ENCODE measurements around the gene BACH1.
A peak's percentile ranks its signal among the peaks of the same experiment; 100 is the strongest.

BACH1 gene

DNA sequence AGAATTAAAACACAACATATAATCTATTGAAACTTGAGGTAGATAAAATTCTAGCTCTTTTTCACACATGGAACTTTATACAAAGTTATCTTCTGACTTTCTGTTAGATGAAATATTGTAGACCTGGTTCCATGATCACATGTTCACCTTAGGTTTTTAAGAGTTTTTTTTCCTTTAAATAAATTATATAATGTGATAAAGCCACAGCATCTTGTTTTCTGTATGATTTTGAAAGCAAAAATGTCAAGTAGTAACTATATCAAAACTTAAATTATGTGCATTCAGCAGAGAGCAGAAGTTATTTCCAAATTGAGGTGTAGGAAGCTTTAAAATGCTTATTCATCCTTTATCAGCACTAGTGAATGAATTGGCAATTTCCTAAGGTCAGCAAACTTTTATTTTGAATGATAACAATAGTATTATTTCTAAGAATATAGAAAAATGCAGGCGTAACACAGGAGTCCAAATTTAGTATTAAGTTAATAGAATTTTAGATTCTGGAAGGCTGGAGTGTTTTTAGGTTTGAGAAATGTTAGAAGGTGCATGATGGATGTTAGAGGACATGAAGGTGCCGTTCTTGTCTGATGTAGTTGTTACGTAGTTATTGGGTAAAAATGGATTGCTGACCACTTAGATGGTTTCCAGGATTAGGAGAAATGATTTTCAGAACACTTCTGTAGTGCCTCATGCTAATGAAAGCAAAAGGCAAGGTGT, 17.5 kb downstream of the BACH1 start:
- DNase-seq: no peak

DNA sequence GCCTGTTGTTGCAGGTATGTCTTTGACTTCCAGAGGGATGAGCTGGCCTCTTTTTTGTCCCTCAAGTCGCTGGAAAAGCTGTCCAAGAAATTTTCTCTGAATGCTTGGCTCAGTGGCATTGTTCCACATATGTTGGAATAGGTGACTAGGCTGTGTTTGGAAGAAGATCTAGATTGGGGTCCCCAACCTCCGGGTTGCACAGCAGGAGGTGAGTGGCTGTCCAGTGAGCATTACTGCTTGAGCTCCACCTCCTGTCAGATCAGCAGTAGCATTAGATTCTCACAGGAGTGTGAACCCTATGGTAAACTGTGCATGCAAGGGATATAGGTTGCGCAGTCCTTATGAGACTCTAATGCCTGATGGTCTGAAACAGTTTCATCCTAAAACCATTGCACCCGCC, 18.1 kb downstream of the BACH1 start:
- no peak for DNase-seq

DNA sequence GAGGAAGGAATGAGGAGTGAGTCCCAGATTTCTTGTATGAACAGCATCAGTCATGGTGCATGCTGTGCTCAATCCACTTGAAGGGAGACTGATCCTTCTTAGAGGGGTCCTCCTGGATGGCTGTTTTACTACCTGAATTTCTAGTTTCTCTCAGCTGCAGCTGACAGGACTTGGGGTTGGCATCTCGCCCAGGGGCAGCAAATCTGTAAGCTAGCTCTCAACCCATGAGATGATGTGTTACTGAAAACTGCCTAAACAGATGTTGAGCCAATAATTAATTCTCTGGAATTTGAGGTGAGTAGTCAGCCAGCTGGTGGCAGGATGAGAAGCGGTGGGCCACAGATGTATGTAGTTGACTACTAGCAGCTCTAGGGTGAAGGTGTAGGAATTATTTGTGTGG, 19.6 kb downstream of the BACH1 start:
- DNase-seq: peak; percentile 68

DNA sequence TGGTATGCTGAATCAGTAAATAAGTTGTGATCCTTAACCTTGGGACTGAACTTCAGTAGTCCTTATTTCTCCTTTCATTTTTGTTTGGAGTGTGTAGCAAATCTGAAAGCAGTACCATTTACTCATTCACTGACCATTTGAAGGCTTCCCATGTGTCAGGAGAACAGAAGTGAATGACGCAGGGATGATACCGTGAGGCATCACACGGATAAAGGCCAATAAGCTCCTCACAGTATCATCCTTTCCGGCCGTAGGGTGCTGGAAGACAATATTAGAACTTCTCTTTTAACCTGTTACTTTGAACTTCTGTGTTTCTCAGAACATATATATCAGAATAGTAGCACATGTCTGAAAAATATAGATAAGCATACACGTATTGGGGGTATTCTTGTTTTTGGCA, 21.3 kb downstream of the BACH1 start:
- no peak for DNase-seq

DNA sequence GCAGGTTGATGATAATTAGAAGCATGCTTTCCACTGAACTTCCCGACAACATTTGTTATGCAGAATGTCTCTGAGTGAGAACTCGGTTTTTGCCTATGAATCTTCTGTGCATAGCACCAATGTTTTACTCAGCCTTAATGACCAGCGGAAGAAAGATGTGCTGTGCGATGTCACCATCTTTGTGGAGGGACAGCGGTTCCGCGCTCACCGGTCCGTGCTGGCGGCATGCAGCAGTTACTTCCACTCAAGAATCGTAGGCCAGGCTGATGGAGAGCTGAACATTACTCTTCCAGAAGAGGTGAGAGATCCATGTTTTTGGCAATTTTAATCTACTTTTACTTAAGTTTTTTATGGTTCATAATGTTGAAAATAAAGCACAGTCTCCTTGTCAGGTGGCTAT, 22.5 kb downstream of the BACH1 start:
- DNase-seq: no peak

DNA sequence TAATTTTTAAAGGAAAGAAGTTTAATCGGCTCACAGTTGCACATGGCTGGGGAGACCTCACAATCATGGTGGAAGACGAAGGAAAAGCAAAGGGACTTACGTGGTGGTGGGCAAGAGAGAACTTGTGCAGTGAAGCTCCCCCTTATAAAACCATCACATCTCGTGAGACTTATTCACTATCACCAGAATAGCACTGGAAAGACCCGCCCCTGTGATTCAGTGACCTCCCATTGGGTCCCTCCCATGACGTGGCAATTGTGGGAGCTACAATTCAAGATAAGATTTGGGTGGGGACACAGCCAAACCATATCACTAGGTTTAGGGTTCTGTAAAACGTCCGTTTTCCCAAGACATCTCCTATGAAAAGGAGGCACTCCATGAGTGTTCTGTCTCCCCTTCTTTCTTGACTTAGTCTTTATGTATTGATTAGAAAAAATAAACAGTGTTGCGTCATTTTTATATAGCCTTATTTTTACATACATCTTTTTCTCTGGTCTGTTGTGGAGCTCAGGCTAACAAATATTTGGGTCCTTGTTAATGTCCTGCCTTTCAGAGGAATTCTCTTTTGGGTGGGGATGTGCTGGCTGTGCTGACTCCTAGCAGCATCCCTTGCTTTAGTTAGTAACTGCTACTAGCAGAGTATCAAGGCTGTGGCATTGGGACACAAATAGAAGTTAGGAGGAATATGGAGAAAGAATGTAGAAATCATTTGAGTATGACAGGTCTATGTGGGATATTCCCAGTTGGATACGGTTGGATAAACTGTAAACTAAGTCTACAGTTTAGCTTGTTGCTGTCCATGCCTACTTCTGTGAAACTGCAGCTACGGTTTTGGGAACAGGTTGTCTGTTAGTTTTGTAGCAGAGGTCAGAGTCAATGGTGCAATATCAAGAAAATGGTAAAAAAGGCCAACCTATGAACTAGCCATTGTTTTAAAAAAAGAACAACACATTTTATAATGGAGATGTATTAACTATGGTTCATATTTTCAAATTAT, 23.5 kb downstream of the BACH1 start:
- no peak for DNase-seq

DNA sequence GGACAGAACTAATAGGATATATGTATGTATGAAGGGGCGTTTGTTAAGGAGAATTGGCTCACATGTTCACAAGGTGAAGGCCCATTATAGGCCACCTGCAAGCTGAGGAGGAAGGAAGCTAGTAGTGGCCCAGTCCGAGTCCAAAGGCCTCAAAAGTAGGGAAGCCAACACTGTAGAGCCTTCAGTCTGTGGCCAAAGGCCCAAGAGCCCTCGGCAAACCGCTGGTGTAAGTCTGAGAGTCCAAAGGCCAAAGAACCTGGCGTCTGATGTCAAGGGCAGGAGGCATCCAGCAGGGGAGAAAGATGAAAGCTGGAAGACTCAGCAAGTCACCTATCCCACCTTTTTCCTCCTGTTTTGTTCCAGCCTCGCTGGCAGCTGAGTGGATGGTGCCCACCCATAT, 24.5 kb downstream of the BACH1 start:
- DNase-seq: no peak

DNA sequence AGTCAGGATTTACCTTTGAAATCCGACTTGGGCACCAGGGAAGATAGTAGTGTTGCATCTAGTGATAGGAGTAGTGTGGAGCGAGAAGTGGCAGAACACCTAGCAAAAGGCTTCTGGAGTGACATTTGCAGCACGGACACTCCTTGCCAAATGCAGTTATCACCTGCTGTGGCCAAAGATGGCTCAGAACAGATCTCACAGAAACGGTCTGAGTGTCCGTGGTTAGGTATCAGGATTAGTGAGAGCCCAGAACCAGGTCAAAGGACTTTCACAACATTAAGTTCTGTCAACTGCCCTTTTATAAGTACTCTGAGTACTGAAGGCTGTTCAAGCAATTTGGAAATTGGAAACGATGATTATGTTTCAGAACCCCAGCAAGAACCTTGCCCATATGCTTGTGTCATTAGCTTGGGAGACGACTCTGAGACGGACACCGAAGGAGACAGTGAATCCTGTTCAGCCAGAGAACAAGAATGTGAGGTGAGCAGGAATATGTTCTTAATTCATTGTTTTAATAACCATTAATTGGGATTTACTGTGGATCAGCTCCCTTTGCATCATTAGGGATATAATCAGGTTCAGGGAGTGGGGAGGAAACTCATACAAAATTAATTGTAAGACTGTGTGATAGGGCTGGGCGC, 28.3 kb downstream of the BACH1 start:
- DNase-seq: no peak

DNA sequence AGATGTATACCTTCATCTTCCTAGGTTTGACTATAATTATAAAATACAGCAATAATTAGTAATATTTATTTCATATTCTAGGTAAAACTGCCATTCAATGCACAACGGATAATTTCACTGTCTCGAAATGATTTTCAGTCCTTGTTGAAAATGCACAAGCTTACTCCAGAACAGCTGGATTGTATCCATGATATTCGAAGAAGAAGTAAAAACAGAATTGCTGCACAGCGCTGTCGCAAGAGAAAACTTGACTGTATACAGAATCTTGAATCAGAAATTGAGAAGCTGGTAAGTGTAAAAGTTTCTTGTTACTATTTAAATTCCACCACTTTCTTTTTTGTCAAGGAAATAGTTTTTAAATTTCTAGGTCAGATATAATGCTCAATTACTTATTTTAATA, 30.7 kb downstream of the BACH1 start:
- DNase-seq: no peak

DNA sequence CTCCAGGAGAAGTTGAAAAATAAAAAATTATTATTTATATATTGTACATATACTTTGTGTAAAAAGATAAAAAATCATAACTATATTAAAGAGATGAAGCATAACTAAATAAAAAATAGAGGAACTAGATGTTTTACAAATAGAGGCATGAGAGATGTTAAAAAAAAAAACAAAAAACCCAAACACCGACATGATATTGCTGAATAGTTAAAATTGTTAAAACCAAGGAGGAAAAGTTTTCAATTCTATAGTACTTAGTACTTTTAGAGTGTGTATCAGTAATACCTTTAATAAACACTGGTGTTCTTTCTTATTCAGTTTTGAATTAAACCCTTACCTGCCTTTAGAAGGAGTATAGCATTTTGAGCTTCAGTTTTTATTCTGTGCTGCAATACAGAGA, 32.1 kb downstream of the BACH1 start:
- no peak for DNase-seq

DNA sequence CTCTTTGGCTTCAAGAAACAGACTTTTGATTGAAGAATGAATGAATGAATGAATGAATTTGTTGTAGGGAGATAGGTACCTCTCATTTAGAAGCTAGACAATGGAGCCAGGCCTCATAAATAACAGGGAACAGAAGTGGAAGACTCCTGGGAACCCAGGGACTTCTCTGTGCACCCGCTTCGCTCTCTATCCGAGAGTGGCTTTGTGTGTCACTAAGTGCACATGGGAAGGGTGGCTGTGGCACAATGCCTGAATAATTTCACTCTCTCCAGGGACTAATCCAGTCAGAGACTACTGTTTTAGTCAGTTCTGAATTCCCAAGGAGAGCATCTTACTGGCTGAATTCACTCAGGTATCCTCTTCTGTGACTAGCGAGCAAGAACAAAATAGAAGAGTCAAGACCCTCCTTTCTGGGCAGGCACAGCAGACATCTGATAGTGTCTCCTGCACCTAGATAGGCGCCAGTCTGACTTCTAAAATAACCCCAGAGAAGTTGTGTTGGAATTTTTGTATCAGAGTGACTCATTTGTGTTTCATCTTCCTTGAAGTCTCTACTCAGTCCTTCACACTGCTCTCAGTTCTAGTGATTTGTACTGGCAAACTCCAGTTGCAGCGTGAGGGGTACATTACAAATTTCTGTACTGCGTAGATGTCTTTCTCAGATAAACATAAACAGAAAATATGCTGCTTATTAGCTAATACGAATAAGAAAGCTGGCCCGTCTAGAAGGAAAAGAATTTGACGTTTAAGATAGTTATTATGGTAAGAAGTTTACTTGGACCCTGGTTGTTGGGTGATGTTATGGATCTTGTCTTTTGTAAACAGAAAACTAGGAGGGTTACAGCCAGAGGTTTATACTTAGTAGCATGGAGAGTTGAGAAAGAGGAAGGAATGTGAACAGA, 34.0 kb downstream of the BACH1 start:
- DNase-seq: no peak

DNA sequence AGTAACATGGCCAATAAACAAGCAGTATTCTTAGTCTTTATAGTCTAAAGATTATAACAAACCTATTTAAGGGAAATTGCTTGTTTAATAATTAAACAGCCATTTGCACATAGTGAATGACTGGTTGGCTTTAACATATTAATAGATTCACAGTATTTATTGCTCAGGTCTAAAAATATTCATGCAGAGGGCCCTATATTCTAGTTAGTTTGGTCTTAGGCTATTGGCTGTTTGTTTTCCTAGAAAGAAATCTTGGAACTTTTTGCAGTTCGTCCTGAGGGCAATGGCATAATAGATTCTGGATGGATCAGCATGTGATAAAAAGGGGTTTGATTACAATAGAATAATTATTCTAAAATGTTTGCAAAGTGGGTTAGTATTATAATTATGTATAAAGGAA, 34.7 kb downstream of the BACH1 start:
- no peak for DNase-seq

DNA sequence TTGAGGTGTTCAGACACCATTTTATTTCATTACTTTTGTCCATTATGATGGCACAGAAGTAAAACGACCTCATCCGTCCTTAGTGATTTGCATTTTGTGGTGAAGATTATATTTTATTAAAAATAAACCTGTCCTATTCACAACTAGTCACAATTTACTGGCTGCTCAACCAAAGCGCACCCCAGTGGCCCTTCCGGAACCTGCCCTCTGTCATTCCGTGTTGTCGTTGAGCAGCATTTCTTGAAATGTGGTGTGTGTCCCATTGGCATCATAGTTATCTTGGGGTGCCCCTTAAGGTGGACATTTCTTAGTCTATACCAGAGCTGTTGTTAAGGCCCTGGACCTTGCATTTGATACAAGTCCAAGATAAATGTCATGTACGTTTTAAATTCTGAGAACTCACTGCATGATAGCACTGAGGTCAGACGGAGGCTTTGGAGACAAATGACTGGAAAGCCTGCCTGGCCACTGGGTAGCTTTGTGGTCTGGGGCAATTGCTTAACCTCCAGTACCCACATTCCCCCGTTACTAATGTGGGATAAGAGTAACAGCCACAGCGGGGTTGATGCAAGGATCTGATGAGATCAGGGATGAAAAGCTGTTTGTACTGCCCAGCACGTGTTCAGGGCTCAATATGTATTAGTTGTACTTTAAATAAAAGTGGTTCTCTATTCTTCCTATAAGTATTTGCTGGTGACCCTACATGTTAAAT, 36.2 kb downstream of the BACH1 start:
- no peak for DNase-seq

DNA sequence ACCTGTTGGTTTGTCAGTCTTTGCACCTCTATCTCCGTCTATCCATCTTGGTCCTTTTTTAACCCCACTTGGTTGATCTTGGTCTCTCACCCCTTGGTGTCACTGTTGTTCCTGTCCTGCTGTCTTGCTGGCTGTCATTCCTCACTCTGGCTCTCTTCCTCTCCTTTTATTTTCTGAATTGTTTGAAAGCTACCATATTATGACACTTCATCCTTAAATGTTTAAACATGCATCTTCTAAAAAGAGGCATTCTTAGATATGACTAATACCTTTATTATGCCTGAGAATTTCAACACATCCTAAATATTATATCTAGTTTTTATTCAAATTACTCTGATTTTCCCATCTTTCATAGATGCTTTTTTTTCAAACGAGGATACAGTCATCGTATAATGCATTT, 37.0 kb downstream of the BACH1 start:
- DNase-seq: no peak

DNA sequence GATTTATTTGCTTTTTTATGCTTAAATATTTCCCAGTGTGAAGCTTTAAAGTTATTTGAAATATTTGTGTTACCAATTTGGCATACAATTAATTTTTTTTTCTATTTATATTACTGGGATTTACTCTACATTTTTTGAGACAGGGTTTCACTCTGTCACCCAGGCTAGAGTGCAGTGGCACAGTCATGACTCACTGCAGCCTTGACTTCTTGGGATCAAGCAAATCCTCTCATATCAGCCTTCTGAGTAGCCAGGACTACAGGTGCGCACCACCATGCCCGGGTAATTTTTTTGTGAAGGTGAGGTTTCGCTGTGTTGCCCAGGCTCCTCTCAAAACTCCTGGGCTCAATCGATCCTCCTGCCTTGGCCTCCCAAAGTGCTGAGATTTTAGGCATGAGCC, 39.5 kb downstream of the BACH1 start:
- DNase-seq: no peak

DNA sequence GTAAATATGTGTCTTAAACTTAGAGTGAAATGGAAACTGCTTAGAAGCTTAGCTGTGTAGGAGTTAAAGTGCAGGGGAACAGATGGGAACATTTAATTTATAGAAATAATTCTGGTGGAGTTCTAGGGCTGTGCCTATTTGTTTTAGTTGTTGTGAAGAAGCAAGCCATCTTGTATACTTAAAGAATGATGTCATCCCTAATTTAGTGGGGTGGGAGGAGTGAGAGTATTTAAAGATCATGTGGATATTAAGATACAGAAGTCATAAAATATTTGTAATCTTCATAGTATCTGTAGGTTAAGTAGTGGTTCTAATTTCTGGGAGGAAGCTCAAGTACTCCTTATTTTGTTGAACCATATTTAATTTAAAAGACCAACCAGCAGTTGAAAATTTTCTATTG, 41.5 kb downstream of the BACH1 start:
- DNase-seq: no peak

DNA sequence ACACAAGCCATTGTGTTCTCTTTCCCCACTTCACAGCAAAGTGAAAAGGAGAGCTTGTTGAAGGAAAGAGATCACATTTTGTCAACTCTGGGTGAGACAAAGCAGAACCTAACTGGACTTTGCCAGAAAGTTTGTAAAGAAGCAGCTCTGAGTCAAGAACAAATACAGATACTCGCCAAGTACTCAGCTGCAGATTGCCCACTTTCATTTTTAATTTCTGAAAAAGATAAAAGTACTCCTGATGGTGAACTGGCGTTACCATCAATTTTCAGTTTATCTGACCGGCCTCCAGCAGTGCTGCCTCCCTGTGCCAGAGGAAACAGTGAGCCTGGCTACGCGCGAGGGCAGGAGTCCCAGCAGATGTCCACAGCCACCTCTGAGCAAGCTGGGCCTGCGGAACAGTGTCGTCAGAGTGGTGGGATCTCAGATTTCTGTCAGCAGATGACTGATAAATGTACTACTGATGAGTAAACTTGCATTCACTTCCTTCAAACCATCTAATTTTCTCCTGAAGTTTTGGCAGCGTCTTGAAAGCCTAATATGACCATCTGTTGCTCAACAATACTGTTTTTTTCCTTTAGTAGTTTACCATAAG, 43.7 kb downstream of the BACH1 start:
- DNase-seq: no peak

DNA sequence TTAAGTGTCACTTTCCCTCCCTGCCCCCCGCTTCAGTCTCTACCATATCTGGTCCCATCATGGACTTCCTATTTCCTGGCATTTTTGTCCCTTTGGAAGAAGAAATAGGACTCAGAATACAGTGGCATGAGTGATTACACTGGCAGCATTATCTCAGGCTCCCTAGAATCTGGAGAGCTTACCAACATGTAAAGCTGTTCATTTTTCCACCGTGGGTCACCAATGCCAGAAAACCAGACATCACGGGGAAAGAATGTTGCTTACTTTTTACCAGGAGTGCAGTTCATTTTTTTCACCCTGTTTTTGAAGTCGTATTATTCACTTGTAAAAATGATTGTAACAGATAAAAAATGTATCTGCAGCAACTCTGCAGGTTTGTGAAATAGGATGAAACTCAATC, 44.8 kb downstream of the BACH1 start:
- DNase-seq: no peak

DNA sequence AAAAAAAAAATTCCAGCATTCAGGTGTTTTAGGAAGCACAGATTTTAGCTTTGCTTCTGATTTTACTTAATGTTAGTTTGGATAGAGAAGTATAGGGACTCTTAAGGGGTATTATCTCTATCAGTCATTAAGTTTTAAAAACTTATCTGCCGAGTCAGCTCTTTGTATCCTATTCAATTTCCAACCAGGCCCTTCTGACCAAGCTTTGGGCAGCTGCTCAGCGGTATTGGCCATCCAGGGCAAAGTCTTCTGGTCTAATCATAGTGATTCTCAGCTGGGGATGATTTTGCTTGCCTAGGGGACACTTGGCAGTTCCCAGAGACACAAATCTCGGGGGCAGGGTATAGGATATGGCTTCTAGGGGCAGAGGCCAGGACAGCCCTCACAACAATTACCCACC, 47.6 kb downstream of the BACH1 start:
- no peak for DNase-seq

DNA sequence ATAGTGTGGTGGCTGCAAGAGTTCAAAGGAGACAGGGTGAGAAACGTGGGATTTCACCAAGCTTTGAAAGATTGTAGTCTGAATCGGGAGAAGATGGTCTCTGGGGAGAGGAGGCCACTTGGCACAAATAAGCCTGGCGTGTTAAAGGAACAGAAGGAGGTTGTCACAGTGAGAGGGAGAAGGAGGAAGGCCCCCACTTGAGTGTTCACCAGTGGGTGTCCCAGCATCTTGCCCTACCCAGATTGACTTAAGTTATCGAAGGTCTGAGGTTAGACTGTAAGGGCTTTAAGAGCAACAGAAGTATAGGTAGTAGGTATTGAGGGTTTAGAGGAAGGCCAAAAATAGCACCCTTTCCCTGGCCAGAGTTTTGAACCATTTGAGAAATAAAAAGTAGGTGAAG, 48.0 kb downstream of the BACH1 start:
- DNase-seq: no peak

DNA sequence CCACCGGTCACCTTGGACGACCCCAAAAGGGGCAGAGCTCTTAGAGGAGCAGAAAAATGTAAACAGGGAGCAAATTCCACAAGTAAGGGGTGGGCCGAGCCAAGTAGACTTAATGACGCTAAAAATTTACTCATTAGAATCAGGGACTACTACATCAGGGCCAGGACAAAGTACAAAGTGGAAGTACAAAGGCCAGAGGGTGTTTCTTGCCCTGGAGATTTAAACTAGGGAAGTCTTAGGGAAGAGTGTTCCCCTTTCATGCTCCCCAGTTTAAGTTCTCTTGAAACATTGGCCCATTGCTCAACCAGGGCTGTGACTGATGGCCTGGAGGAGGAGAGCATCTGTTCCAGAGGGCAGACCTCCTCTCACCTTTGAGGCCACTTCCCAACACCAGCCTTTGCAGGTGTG, 48.6 kb downstream of the BACH1 start:
- no peak for DNase-seq

DNA sequence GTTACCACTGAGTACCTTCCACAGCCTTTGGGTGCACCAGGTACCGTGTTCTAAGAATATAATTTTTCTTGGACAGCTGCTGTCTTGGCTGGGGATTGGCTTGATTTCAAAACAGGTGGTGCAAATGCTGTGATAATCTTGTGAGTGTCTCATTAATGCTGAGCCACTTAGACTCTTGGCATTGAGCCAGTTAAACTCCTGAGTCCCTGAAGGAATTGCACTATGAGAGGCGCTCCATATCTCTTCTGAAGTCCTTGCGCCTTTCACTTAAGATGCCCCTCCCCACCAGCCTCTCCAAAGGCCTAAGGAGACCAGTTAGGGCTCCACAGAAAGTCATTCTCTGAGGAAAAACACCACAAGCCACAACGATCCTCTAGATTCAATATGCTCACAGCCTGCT, 51.0 kb downstream of the BACH1 start:
- DNase-seq: no peak

Measured in NCI-H1694 (cell line).